Retina (tissue), 1 donor: ENCODE results near the gene MOB2.

ENCODE experiments used
- DNase-seq: peaks from one replicate; pipeline ENCODE4 v3.0.0-alpha.2; 2016

MOB2 gene

GRCh38 chr11:1484695-1485503 is 1.7 kb downstream of the MOB2 start:
- no peak for DNase-seq

DNA sequence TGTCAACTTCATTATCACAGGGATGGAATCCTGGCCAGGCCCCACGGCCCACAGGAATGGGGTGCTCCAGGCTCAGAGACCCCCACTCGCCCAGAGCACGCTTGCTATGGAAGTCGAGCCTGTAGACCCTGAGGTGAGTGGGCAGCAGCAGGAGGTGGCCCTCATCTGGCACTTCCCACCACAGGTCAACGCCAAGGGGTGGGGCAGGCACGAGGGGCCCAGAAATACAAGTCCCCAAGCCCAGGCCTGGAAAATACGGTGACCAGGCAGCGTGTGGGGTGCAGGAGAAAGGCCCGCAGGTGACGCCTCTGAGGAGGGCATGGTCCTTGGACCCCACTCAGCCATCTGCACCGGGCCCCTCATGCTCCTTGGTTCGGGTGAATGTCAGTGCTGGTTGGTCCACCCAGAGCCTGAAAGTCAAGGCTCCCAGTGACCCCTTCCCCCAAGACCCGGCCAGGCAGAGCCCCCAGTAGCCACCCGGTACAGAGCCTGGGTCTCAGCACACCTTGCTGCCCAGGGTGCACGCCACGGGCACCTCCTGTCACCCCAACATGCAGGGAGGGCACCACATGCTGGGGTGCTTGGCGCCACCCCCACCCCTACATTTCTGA is 2.4 kb downstream of the MOB2 start:
- DNase-seq = no peak

DNA sequence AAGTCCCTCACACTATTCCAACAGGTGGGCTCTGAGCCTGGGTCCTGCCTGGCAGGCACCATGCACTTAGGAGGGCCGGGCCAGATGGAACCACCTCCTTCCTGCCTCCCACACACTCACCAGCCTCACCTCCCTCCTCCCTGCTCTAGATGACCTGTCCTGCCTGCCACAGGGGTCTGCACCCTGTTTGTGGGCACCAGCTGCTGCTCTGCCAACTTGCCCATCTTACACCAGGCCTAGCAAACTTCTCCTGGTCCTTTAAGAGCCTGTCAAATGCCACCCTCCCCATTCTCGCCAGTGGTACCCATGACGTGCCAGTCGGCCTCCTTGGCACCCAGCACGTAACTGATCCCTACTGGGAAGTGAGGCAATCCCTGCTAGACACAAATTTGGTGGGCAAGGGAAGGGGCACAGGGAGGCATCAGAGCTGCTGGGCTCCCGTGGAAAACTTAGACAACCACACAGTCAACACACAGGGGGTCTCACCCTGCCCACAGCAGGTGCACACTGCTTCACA is 3.1 kb downstream of the MOB2 start:
- DNase-seq = no peak

DNA sequence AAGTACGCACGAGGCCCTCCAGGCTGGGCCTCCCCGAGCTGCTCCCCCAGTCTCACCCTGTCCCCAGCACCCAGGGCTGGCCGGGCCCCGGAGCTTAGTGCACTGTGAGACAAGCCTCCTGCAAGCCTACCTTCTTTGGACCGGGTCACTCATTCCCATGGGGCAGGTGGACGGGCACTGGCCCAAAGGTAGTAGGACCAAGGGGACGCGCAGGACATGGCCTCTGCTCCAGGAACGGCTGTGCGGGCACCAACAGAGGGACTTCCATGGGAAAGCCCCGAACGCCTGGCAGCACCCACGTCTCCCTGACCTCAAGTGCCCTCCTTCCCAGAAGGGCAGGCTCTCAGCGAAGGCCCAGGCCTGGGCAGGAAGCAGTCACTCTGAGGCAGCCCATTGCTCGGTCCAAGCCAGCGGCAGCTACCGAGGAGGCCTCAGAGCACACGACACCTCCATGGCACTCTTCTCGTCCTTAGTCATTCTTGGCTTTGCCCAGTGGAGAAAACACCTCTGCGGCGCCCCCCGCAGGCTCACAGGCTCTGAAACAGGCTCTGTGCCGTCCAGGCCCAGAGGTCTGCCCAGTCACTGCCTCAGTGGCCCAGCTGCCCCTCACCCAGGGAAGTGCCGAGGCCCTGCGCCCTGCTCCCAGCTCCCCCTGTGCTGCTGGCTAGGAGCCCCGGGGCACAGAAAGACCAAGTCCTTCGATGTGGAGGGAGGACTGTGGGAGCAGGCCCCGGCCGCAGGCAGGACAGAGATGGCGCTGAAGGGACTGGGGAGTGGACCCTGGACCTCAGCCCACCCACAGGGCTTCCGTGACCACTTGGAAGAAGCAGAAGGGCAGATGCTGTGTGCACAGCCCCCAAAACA is 3.8 kb downstream of the MOB2 start:
- no peak for DNase-seq

GRCh38 chr11:1481861-1482441 is 4.6 kb downstream of the MOB2 start:
- no peak for DNase-seq

GRCh38 chr11:1481483-1481825 is 5.1 kb downstream of the MOB2 start:
- DNase-seq = no peak

DNA sequence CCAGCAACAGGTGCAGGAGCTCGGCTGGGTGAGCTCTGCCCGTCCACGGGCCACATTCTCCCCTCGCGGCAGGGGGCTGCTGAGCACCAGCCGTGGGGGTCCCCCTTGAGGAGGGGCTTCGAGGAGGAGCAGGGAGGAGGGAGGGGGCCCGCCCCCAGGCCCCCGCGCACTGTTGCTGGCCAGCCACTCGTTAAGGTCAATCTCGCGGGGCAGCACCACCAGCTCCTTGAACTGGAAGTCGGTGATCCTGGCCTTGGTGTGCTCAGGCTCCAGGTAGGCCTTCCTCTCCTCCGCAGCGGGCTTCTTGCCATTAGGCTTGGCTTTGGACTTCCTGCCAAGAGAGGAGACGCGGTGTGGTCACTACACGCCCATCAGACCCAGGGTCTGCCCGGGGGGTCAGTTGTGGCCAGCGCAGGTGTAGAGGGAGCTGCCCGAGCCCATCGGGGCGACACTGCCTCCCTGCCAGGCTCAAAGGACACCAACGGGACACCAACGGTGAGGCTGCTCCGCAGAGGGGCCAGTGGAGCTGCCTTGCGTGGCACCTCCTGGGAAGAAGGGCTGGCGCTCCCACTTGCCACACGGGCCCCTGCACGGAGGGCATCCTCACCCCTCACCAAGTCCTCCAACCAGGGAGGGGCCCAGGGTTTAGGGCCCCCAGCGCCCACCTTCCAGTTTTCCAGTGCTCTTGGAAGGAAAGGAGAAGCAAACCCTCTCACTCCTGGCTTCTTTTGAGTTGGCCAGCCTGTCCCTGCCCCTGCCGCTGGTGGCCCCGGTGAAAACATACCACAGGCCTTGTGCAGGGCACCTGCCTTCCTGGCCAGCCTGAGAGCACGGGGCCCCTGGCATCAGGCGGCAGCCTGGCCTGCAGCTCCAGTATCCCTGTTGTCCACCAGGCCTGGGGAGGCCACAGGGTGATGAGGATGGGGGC is 5.8 kb downstream of the MOB2 start:
- no peak for DNase-seq

- DNase-seq = no peak
Measured at GRCh38 chr11:1480191-1480554, 6.4 kb downstream of the MOB2 start.

DNA sequence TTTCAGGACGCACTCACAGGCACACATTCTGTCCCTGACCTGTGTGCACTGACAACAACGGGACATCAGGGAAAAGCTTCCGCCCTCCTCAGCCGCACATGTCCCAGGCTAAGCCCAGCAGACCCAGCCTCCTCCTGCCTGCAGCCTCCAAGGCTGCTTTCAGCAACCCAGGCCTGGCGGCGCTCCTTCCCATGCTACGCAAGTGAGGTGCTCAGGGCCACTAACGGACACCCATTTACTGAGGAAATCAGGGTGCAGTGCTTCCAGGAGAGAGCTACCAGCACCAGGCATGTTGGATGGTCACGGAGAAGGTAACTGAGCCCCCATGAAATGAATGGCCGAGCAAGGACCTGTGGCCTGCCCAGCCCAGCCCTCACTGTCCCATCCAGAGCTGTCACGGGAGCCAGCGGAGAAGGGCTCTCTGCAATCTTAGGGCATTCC is 6.9 kb downstream of the MOB2 start:
- DNase-seq = no peak

DNA sequence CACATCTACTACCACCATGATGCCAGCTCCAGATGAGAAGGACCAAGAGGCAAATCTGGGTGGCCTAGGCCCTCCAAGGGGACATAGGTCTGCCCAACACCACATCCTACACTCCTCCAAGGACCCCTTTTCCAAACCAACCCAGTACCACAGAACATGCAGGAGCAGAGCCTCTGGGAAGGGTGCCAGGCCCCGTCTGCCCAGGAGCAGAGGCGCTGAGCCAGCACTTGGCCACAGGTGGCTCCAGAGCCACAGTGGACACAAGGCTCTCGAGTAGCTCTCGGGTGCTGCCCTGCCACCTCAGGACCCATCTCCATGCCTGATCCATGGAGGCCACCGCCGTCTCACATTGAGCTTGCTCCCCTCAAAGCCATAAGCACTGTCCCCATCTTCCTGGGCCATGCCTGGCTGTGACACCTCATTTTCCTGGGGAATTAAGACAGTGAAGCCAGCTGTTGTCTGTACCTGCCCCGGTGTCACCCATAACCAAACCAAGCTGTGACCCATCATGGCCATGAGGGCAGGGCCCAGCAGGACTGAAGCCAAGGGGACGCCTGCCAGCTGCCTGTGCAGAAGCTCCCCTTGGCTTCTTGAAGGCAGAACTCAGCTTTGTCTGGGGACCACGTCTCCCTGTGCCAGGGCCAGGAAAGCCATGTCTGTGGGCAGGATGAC is 7.4 kb downstream of the MOB2 start:
- DNase-seq = no peak

- DNase-seq = no peak
Measured at GRCh38 chr11:1478544-1478943, 8.0 kb downstream of the MOB2 start.

GRCh38 chr11:1478011-1478410 is 8.6 kb downstream of the MOB2 start:
- DNase-seq = no peak

GRCh38 chr11:1476940-1477736 is 9.4 kb downstream of the MOB2 start:
- DNase-seq = no peak

DNA sequence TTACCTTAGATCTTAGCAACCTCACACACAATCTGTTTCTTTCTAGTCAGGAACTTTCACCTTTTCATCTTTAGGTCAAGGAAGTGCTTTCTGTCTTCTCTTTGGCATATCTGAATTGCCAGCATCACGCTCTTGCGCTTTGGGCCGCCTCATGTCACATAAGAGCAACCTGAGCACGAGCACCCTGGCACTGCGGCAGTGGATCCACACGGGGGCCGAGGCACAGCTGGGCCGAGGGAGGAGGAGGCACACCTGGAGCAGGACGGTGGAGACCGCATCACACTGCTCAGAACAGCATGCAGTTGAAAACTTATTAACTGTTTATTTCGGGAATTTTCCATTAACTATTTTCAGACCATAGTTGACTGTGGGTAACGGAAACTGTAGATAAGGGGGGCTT is 10.7 kb downstream of the MOB2 start:
- no peak for DNase-seq

DNA sequence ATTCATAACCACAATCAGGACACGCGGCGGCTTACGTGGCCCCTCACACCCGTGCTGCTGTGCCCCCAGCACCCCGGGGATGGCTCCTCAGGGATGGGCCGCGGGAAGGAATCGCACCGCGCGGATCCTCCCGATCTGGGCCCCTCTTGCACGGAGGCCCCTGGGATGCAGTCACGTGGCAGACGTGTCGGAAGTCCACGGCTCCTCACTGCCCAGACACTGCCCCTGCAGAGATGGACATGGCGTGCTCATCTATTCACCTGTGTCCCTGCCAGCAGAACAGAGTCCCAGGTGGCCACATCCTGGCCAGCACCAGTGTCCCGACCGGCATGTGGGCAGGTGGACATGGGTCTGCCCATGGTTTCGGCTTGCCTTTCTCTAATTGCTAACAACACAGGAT is 12.8 kb downstream of the MOB2 start:
- DNase-seq = no peak

GRCh38 chr11:1473011-1473628 is 13.5 kb downstream of the MOB2 start:
- DNase-seq = no peak

DNA sequence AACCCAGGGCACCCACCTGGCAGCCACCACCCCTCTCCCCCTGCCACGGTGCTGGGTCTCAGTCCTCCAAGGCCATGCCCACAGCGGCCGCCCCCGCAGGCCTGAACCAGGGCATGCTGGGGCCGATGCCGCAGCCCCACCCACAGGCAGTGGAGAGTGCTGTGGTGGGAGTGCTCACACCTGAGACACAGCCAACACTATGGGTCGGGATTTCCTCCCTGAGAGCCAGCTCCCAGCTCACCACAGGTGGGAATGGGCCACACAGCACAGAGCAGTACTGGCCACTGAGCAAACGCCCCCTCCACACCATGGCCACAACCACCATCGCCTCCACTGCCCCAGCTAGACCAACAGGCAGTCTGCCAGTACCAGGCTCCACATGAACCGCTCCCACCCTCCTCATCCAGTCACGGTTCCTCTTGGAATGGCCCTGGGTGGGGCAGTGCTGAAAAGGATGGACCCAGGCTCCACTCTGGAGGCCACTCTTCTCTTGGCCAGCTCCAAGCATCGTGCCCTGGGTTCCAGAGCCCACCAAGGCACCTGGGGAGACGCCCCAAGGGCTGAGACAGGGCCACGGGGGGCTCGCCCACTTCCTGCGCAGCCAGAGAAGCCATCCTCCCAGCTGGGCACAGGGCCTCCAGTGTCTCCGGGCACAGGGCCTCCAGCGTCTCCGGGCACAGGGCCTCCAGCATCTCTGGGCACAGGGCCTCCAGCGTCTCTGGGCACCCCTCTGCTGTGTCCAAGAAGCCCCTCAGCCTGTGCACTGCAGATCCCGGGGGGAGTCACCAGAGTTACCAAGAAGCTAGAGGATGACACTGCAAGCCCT is 14.2 kb downstream of the MOB2 start:
- DNase-seq = no peak

- no peak for DNase-seq
Measured at GRCh38 chr11:1471736-1472135, 14.8 kb downstream of the MOB2 start.
